GM12875 (cell line): ENCODE data around the gene MYL4.

Experiments
- H3K4me3 ChIP-seq: one replicate; pipeline ENCODE4 v1.5.1; 2011; ENCODE audit warnings: low read depth, low read length, control low read depth
- TF ChIP-seq, protein P1 (sequence below): IDR thresholded peaks from 2 replicates; pipeline ENCODE4 v1.5.1; 2011; ENCODE audit warnings: low read depth, mild to moderate bottlenecking, control low read depth, inconsistent platforms, low read length, moderate library complexity, borderline replicate concordance; ENCODE audit not compliant: insufficient read depth

Gene MYL4

DNA sequence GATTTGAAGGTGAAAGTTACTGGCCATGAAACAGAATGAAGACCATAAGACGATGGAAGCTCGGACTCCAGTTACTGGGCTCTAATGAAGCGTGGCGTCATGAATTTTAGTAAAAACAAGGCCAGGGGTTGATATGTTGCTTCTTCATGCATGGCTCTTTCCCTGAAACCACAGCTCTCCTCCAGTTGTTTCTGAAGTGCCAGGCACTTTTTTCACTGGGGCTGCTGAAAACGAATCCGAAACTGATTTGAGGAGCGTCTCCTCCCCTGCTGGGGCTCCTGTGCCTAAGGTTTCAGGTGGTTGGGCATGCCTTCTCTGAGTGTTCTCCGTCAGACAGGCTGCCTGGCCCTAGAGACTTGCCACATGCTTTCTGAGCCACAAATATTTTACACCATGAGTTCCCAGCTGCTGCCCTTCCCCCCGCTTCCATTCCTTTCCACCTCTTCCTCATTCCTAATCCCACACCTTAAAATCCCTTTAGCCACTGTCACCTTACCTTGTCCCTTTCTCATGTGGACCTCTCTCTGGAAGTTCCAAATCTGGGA is 3.7 kb upstream of the MYL4 start:
- H3K4me3 ChIP-seq, result peak overlapping the region; percentile 30
- TF ChIP-seq, protein P1, sequence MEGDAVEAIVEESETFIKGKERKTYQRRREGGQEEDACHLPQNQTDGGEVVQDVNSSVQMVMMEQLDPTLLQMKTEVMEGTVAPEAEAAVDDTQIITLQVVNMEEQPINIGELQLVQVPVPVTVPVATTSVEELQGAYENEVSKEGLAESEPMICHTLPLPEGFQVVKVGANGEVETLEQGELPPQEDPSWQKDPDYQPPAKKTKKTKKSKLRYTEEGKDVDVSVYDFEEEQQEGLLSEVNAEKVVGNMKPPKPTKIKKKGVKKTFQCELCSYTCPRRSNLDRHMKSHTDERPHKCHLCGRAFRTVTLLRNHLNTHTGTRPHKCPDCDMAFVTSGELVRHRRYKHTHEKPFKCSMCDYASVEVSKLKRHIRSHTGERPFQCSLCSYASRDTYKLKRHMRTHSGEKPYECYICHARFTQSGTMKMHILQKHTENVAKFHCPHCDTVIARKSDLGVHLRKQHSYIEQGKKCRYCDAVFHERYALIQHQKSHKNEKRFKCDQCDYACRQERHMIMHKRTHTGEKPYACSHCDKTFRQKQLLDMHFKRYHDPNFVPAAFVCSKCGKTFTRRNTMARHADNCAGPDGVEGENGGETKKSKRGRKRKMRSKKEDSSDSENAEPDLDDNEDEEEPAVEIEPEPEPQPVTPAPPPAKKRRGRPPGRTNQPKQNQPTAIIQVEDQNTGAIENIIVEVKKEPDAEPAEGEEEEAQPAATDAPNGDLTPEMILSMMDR, result no peak

DNA sequence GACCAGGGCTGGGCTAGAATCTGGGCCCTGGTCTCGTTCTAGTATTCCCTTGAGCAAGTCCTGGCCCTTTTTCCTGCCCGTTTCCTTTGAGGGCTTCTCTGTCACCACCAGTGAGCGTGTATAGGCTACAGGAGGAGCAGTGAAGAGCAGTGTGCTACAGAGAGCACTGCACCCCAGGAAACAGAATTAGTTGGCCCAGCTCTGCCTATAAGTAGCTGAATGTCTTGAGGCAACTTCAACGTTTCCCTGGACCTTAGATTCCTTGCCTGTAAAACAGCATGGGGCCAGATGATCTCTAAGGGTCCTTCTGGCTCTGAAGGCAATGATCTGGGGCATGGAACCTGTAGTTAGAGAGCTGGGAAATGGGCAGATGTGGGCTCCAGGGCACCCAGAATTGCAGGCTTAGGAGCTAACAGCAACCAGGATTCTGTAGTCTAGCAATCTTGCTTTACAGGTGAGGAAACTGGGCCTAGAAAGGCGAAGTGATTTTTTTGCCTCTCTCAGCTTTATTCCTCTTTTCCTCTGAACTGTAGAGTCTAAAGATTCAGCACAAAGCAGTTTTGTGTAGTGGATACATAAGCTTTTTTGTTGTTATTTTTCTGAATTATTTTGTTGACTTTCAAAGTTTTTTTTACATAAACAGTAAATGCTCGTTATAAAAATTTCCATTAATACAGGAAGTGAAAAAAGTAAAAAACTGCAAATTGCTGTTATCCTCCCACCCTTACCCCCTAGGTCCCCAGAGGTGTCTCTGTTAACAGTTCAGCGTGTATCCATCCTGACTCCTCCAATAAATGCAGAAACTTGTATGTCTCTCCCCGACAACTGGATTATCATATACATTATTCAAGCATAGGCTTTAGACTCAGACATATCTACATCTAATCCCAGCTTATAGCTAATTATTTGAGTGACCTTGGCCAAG is 1.7 kb upstream of the MYL4 start:
- TF ChIP-seq, protein P1, result no peak
- H3K4me3 ChIP-seq, result no peak overlapping the region

DNA sequence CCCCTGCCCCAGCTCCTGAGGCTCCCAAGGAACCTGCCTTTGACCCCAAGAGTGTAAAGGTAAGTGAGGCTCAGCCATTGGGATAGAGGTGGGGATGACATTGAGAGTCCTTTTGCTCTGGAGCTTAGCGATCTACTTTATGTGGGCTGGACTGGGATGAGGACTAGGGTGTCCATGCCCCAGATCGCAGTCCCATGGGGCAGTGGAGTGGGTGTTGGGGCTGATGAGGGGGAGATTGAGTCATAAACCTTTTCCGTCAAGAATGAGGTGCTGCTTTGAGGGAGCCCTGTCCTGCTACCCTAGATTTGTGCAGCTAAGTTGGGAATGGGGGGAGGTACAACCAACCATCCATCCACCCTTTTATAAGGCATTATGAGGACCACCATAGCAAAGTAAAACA is 351 bp downstream of the MYL4 start:
- no peak overlapping the region for H3K4me3 ChIP-seq
- TF ChIP-seq, protein P1, result no peak

DNA sequence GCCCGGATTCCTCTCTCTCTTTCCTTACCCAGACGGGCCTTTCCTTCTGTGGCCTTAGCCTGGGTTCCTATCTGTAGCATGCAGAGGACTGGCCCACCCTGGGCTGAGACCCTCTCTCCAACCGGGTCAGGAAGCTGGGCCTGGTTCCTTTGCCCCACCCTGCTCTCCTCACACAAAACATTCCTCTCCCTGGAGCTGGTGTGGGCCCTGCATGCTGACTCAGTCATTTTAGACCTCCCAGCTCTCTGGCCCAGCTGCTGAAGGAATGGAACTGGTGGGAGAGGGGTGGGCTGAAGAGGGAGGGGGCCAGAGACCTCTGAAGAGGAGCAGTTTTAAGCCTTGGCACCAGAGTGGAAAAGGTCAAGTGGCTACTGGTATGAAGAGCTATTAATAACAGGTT is 957 bp downstream of the MYL4 start:
- H3K4me3 ChIP-seq, result no peak overlapping the region
- TF ChIP-seq, protein P1, result no peak

DNA sequence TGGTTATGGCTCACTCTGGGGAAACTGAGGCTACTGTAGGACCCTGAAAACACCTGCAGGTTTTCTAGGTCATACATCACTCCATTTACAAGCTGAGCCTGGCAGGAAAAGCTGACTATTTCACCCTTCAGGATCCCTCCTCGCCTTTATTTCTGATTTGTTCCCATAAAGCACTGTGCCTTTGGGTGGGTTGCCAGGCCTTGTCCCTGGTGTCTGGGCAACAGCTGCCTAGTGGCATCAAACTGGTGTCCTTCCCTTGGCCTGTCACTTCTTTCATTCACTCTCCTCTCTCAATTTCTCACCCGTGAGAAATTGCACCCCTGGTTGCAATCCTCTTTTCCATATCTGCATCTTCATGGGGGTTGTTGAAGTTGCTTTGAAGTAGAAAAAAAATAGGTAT is 1.6 kb downstream of the MYL4 start:
- no peak overlapping the region for H3K4me3 ChIP-seq
- TF ChIP-seq, protein P1, result no peak

DNA sequence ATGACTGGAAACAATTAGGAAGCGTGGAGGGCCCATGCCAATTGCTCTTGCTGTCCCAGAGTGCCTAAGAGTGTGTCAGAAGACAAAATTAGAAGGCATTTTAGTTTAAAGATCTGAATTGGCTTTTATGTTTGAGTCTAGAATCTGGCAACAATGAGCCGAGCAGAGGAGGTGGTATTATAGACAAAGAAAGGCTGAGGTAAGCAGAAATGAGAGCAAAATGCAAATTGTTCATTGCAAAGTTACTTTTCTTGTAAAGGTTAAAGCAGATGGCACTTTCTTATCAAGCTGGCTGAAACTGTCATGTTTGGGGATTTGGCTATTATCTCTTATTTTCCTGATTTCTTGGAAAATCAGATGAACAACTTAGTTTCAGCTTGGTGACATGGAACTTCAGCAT is 3.3 kb downstream of the MYL4 start:
- H3K4me3 ChIP-seq, result no peak overlapping the region
- TF ChIP-seq, protein P1, result no peak

DNA sequence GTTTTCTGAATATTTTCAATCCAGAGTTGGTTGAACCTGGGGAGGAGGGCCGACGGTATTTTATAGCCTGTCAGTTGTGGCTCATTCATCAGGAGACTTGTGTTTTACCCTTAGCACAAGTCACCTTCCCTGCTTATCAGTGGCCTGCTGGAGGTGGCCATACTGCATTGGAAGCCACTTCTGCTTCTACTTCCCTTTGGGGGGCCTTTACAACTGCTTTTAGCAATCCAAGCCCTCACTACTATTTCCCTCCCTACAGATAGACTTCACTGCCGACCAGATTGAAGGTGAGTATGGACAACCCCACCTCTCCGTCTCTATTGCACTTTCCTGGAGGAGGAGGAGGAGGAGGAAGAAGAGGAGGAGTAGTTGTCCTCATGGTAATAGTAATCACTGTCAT is 4.4 kb downstream of the MYL4 start:
- H3K4me3 ChIP-seq, result no peak overlapping the region
- TF ChIP-seq, protein P1, result no peak
